Neural cell (in vitro differentiated cells): Measurements from ENCODE around the gene CARS2. TPM values are rescaled to one million over a fixed set of nuclear protein-coding genes. Genes with fewer than 3 reads are reported as not detected.

Experiments used
- H2AFZ ChIP-seq: fragments of 200-600, 300-800 bp; sonication (generic), shearing (Covaris generic); 2 replicates; pipeline ENCODE4 v1.6.0; 2014; ENCODE audit warnings: low read depth, mild to moderate bottlenecking, antibody characterized with exemption, low read length, moderate library complexity
- H3F3A ChIP-seq: fragments of 200-600 bp; shearing (Covaris generic); 2 replicates; pipeline ENCODE4 v1.6.1; 2016; ENCODE audit warnings: mild to moderate bottlenecking, moderate library complexity, mixed read lengths, antibody characterized with exemption, low read length; ENCODE audit not compliant: insufficient read depth, poor library complexity, severe bottlenecking
- H3K27ac ChIP-seq: fragments of 200-600, 300-800 bp; sonication (generic), shearing (Covaris generic); 2 replicates; pipeline ENCODE4 v1.5.1; 2014; ENCODE audit warnings: mild to moderate bottlenecking, low read length, moderate library complexity
- H3K27me3 ChIP-seq: fragments of 300-800, 200-600 bp; sonication (generic), shearing (Covaris generic); 2 replicates; pipeline ENCODE4 v1.6.0; 2014; ENCODE audit warnings: mild to moderate bottlenecking, low read depth, low read length, moderate library complexity; ENCODE audit not compliant: insufficient read depth
- H3K36me3 ChIP-seq: fragments of 300-800, 200-600 bp; sonication (generic), shearing (Covaris generic); 2 replicates; pipeline ENCODE4 v1.5.1; 2014; ENCODE audit warnings: mild to moderate bottlenecking, antibody characterized with exemption, low read length, moderate library complexity; ENCODE audit not compliant: insufficient read depth
- H3K4me2 ChIP-seq: fragments of 300-800, 200-600 bp; sonication (generic), shearing (Covaris generic); 2 replicates; pipeline ENCODE4 v1.6.0; 2014; ENCODE audit warnings: mild to moderate bottlenecking, low read length
- H3K4me3 ChIP-seq: fragments of 300-800, 200-600 bp; sonication (generic), shearing (Covaris generic); 2 replicates; pipeline ENCODE4 v1.5.1; 2014; ENCODE audit warnings: mild to moderate bottlenecking, low read length, moderate library complexity
- H3K79me2 ChIP-seq: fragments of 200-600 bp; shearing (Covaris generic); replicated peaks from 2 replicates; pipeline ENCODE4 v1.6.0; 2014; ENCODE audit warnings: mild to moderate bottlenecking, low read length, moderate library complexity; ENCODE audit not compliant: insufficient read depth
- H3K9ac ChIP-seq: fragments of 300-800, 200-600 bp; sonication (generic), shearing (Covaris generic); 2 replicates; pipeline ENCODE4 v1.6.1; 2016; ENCODE audit warnings: mild to moderate bottlenecking, low read length, mixed read lengths
- H3K9me2 ChIP-seq: fragments of 200-600 bp; shearing (Covaris generic); 2 replicates; pipeline ENCODE4 v1.6.1; 2016; ENCODE audit warnings: mild to moderate bottlenecking, low read length, mixed read lengths; ENCODE audit not compliant: insufficient read depth
- H3K9me3 ChIP-seq: fragments of 200-600, 300-800 bp; sonication (generic), shearing (Covaris generic); 2 replicates; pipeline ENCODE4 v1.6.1; 2016; ENCODE audit warnings: mild to moderate bottlenecking, mixed run types, low read length, moderate library complexity, mixed read lengths
- H4K20me1 ChIP-seq: fragments of 200-600 bp; shearing (Covaris generic); 2 replicates; pipeline ENCODE4 v1.6.1; 2016; ENCODE audit warnings: mild to moderate bottlenecking, mixed run types; ENCODE audit not compliant: insufficient read depth
- CTCF ChIP-seq: fragments of 450-650 bp; IDR thresholded peaks from 2 replicates; pipeline ENCODE4 v1.5.1; 2014; ENCODE audit warnings: antibody characterized with exemption, mild to moderate bottlenecking, moderate library complexity; ENCODE audit not compliant: poor library complexity, severe bottlenecking
- EP300 ChIP-seq: fragments of 450-650 bp; conservative IDR thresholded peaks from 2 replicates; pipeline ENCODE4 v1.6.1; 2014; ENCODE audit warnings: antibody characterized with exemption, mild to moderate bottlenecking, moderate library complexity; ENCODE audit not compliant: poor library complexity, severe bottlenecking
- EZH2 ChIP-seq: fragments of 200-600, 300-800 bp; shearing (Covaris generic), sonication (generic); IDR thresholded peaks from 2 replicates; pipeline ENCODE4 v1.6.1; 2014; ENCODE audit warnings: antibody characterized with exemption, low read length, borderline replicate concordance, mild to moderate bottlenecking; ENCODE audit not compliant: insufficient read depth, poor library complexity, severe bottlenecking
- MXI1 ChIP-seq: fragments of 450-650 bp; conservative IDR thresholded peaks from 2 replicates; pipeline ENCODE4 v1.6.1; 2014; ENCODE audit warnings: antibody characterized with exemption, mild to moderate bottlenecking; ENCODE audit not compliant: poor library complexity, severe bottlenecking
- POLR2AphosphoS5 ChIP-seq: IDR thresholded peaks from 2 replicates; pipeline ENCODE4 v1.6.1; 2012
- RAD21 ChIP-seq: fragments of 450-650 bp; conservative IDR thresholded peaks from 2 replicates; pipeline ENCODE4 v1.6.1; 2014; ENCODE audit warnings: antibody characterized with exemption, mild to moderate bottlenecking, moderate library complexity
- REST ChIP-seq: IDR thresholded peaks from 2 replicates; pipeline ENCODE4 v1.6.1; 2012; ENCODE audit warnings: borderline replicate concordance
- SMC3 ChIP-seq: fragments of 450-650 bp; conservative IDR thresholded peaks from 2 replicates; pipeline ENCODE4 v1.6.1; 2014; ENCODE audit warnings: antibody characterized with exemption, mild to moderate bottlenecking, moderate library complexity; ENCODE audit not compliant: poor library complexity
- TAF1 ChIP-seq: IDR thresholded peaks from 2 replicates; pipeline ENCODE4 v1.6.1; 2012; ENCODE audit warnings: low read depth
- polyA plus RNA-seq: library from polyadenylated mRNA; depleted of rRNA; stranded (reverse); fragments of >200 nt; gene quantifications from 2 replicates; pipeline ENCODE4 v1.2.3, GENCODE V29; 2014

CARS2 gene
- polyA plus RNA-seq, 1 donor from 2014 or later, result 92.2 TPM

GRCh38 chr13:110600261-110600819 lies 105.6 kb downstream of the CARS2 start:
- Histone ChIP-seq H3K4me3 (no peak overlapping the region), H4K20me1 (no peaks in the 10 kb centered on the region), H3K79me2 (no peaks in the 10 kb centered on the region), H3K9me3 (no peaks in the 10 kb centered on the region), H3K9ac (no peak overlapping the region), H3K9me2 (no peaks in the 10 kb centered on the region), H3F3A (no peaks in the 10 kb centered on the region), H3K27me3 (no peaks in the 10 kb centered on the region), H3K27ac (no peak overlapping the region), H2AFZ (no peak overlapping the region), H3K4me2 (no peak overlapping the region), H3K36me3 (no peaks in the 10 kb centered on the region)
- TF ChIP-seq TAF1, result no peak
- TF ChIP-seq EP300, result no peak

- Histone ChIP-seq H4K20me1 (no peaks in the 10 kb centered on the region), H3K4me3 (no peak overlapping the region), H3K79me2 (no peaks in the 10 kb centered on the region), H3K9me3 (no peaks in the 10 kb centered on the region), H2AFZ (no peak overlapping the region), H3K27ac (no peak overlapping the region), H3K36me3 (no peaks in the 10 kb centered on the region), H3K9me2 (no peaks in the 10 kb centered on the region), H3K9ac (no peak overlapping the region), H3F3A (no peaks in the 10 kb centered on the region), H3K4me2 (no peak overlapping the region), H3K27me3 (no peaks in the 10 kb centered on the region)
- no peak for TF ChIP-seq EP300
- no peak for TF ChIP-seq MXI1
- TF ChIP-seq EZH2, result no peak
- no peak for TF ChIP-seq TAF1
- TF ChIP-seq RAD21, result no peak
- no peak for TF ChIP-seq CTCF
- TF ChIP-seq POLR2AphosphoS5, result no peak
- TF ChIP-seq REST, result no peak
- no peak for TF ChIP-seq SMC3
Measured at GRCh38 chr13:110597041-110597689, 108.8 kb downstream of the CARS2 start.
